ENCODE data around the gene IFNA13.

Gene IFNA13

DNA sequence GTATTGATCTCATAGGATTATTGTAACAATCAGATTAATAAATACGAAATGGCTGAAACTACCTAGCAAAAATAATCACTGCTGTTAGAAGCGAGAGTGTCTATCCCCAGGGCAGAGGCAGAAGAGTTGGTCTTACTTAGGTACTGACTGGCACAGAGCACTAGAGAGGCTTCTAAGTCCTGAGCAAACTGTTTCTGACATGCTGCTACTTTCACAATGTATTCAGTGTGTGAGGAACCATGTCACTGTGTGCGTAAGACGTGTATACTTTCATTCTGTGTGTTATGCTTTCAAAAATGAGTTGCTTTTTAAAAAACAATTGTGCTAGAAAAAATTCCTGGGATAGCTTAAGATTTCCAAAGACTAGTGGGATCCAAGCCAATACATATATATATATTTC is 27.1 kb downstream of the IFNA13 start (continued):
- TF ChIP-seq, protein P1, sequence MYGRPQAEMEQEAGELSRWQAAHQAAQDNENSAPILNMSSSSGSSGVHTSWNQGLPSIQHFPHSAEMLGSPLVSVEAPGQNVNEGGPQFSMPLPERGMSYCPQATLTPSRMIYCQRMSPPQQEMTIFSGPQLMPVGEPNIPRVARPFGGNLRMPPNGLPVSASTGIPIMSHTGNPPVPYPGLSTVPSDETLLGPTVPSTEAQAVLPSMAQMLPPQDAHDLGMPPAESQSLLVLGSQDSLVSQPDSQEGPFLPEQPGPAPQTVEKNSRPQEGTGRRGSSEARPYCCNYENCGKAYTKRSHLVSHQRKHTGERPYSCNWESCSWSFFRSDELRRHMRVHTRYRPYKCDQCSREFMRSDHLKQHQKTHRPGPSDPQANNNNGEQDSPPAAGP (tag by site-specific recombination; IDR thresholded peaks at IDR 0.05): no peak
- no peak for TF ChIP-seq ZNF791 (tag by site-specific recombination; IDR thresholded peaks at IDR 0.05)
- TF ChIP-seq ZNF221 (tag by site-specific recombination; IDR thresholded peaks at IDR 0.05; ENCODE audit: borderline replicate concordance): no peak
- TF ChIP-seq SETDB1 (IDR thresholded peaks at IDR 0.05; ENCODE audit: insufficient read length, low read length): no peak
- no peak for TF ChIP-seq ZNF660 (tag by site-specific recombination; IDR thresholded peaks at IDR 0.05)
- no peak for TF ChIP-seq ZNF654 (tag by site-specific recombination; IDR thresholded peaks at IDR 0.05; ENCODE audit: low read depth)
- TF ChIP-seq, protein P2, sequence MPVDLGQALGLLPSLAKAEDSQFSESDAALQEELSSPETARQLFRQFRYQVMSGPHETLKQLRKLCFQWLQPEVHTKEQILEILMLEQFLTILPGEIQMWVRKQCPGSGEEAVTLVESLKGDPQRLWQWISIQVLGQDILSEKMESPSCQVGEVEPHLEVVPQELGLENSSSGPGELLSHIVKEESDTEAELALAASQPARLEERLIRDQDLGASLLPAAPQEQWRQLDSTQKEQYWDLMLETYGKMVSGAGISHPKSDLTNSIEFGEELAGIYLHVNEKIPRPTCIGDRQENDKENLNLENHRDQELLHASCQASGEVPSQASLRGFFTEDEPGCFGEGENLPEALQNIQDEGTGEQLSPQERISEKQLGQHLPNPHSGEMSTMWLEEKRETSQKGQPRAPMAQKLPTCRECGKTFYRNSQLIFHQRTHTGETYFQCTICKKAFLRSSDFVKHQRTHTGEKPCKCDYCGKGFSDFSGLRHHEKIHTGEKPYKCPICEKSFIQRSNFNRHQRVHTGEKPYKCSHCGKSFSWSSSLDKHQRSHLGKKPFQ (tag by site-specific recombination; IDR thresholded peaks at IDR 0.05): no peak
- no peak for TF ChIP-seq SP7 (tag by site-specific recombination; IDR thresholded peaks at IDR 0.05)

DNA sequence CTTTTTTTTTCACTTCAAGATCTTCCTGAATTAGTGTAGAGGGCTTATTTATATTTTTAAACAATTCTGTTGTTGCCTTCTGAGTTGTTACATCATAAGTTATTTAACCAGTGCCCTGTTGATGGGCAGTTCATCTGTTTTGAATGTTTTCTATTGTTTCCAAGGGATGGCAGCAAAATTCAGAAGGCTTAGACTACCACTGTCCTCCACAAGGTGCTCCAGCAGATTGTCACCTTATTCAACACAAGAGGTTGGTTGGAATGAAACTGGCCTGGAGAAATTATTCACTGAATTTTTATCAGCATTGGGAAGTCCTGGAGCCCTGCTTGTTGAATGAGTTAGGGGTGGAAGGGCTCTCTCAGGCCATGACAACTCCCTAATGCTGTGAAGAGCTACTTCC is 31.4 kb downstream of the IFNA13 start:
- Histone ChIP-seq H3K36me3 (ENCODE audit: control insufficient read depth in 2 of 2, insufficient read depth in 1 of 2, low read length in 2 of 2) (peaks cover 3 to 18% of the 10 kb centered on the region in 2 experiments; a peak in 2 of 3 replicates), H3K9me3 (ENCODE audit: control insufficient read depth, insufficient read depth, low read depth, low read length) (no peaks in the 10 kb centered on the region), H3K27ac (ENCODE audit: extremely low read depth, low read depth, low read length) (no peak overlapping the region), H3K4me1 (ENCODE audit: control insufficient read depth, insufficient read depth, low read length) (peaks cover 15% of the 10 kb centered on the region), H3K4me3 (ENCODE audit: low read depth, low read length) (no peak overlapping the region)
- TF ChIP-seq ZNF155 (tag by site-specific recombination; IDR thresholded peaks at IDR 0.05) (no peak), ZNF660 (tag by site-specific recombination; IDR thresholded peaks at IDR 0.05) (no peak), GLIS1 (tag by site-specific recombination; IDR thresholded peaks at IDR 0.05) (no peak), ZNF175 (tag by site-specific recombination; IDR thresholded peaks at IDR 0.05) (no peak), SALL2 (tag by site-specific recombination; IDR thresholded peaks at IDR 0.05; ENCODE audit: borderline replicate concordance) (no peak), ZNF792 (tag by site-specific recombination; IDR thresholded peaks at IDR 0.05) (no peak), GLIS2 (tag by site-specific recombination; IDR thresholded peaks at IDR 0.05) (no peak), ZNF776 (tag by site-specific recombination; IDR thresholded peaks at IDR 0.05; ENCODE audit: borderline replicate concordance) (no peak), ZNF140 (tag by site-specific recombination; IDR thresholded peaks at IDR 0.05) (no peak)
- TF ChIP-seq, protein P3, sequence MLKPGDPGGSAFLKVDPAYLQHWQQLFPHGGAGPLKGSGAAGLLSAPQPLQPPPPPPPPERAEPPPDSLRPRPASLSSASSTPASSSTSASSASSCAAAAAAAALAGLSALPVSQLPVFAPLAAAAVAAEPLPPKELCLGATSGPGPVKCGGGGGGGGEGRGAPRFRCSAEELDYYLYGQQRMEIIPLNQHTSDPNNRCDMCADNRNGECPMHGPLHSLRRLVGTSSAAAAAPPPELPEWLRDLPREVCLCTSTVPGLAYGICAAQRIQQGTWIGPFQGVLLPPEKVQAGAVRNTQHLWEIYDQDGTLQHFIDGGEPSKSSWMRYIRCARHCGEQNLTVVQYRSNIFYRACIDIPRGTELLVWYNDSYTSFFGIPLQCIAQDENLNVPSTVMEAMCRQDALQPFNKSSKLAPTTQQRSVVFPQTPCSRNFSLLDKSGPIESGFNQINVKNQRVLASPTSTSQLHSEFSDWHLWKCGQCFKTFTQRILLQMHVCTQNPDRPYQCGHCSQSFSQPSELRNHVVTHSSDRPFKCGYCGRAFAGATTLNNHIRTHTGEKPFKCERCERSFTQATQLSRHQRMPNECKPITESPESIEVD (tag by site-specific recombination; IDR thresholded peaks at IDR 0.05): no peak
- TF ChIP-seq, protein P4, sequence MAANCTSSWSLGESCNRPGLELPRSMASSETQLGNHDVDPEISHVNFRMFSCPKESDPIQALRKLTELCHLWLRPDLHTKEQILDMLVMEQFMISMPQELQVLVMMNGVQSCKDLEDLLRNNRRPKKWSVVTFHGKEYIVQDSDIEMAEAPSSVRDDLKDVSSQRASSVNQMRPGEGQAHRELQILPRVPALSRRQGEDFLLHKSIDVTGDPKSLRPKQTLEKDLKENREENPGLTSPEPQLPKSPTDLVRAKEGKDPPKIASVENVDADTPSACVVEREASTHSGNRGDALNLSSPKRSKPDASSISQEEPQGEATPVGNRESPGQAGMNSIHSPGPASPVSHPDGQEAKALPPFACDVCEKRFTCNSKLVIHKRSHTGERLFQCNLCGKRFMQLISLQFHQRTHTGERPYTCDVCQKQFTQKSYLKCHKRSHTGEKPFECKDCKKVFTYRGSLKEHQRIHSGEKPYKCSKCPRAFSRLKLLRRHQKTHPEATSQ (tag by site-specific recombination; IDR thresholded peaks at IDR 0.05): no peak
- TF ChIP-seq, protein P5, sequence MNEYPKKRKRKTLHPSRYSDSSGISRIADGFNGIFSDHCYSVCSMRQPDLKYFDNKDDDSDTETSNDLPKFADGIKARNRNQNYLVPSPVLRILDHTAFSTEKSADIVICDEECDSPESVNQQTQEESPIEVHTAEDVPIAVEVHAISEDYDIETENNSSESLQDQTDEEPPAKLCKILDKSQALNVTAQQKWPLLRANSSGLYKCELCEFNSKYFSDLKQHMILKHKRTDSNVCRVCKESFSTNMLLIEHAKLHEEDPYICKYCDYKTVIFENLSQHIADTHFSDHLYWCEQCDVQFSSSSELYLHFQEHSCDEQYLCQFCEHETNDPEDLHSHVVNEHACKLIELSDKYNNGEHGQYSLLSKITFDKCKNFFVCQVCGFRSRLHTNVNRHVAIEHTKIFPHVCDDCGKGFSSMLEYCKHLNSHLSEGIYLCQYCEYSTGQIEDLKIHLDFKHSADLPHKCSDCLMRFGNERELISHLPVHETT (tag by site-specific recombination; IDR thresholded peaks at IDR 0.05): no peak
- TF ChIP-seq, protein P6, sequence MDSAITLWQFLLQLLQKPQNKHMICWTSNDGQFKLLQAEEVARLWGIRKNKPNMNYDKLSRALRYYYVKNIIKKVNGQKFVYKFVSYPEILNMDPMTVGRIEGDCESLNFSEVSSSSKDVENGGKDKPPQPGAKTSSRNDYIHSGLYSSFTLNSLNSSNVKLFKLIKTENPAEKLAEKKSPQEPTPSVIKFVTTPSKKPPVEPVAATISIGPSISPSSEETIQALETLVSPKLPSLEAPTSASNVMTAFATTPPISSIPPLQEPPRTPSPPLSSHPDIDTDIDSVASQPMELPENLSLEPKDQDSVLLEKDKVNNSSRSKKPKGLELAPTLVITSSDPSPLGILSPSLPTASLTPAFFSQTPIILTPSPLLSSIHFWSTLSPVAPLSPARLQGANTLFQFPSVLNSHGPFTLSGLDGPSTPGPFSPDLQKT (IDR thresholded peaks at IDR 0.05; ENCODE audit: borderline replicate concordance, low read depth, low read length): no peak
- TF ChIP-seq, protein P7, sequence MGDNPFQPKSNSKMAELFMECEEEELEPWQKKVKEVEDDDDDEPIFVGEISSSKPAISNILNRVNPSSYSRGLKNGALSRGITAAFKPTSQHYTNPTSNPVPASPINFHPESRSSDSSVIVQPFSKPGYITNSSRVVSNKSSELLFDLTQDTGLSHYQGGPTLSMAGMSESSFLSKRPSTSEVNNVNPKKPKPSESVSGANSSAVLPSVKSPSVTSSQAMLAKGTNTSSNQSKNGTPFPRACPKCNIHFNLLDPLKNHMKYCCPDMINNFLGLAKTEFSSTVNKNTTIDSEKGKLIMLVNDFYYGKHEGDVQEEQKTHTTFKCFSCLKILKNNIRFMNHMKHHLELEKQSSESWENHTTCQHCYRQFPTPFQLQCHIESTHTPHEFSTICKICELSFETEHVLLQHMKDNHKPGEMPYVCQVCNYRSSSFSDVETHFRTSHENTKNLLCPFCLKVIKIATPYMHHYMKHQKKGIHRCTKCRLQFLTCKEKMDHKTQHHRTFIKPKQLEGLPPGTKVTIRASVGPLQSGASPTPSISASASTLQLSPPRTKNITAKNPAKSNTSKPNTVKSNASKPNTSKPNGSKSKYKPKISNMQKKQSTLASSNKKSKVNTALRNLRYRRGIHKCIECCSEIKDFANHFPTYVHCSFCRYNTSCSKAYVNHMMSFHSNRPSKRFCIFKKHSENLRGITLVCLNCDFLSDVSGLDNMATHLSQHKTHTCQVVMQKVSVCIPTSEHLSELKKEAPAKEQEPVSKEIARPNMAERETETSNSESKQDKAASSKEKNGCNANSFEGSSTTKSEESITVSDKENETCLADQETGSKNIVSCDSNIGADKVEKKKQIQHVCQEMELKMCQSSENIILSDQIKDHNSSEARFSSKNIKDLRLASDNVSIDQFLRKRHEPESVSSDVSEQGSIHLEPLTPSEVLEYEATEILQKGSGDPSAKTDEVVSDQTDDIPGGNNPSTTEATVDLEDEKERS (tag by site-specific recombination; IDR thresholded peaks at IDR 0.05): no peak
- POLR2A ChIA-PET: no interaction called here
- CTCF ChIA-PET: interaction anchor here (0.6 to 1.2 kb wide), 4 partner anchors 10 to 153 kb away, joined by 3 to 6 read pairs (median 3); no protein-coding TSS in a partner anchor
